ENCODE results near the gene ALDH2. TPM values are rescaled to one million over a fixed set of nuclear protein-coding genes. Genes with fewer than 3 reads are reported as not detected.

Gene ALDH2
- total RNA-seq, 6 donors from 2014 or later, result 138 to 573 (median 265) TPM

DNA sequence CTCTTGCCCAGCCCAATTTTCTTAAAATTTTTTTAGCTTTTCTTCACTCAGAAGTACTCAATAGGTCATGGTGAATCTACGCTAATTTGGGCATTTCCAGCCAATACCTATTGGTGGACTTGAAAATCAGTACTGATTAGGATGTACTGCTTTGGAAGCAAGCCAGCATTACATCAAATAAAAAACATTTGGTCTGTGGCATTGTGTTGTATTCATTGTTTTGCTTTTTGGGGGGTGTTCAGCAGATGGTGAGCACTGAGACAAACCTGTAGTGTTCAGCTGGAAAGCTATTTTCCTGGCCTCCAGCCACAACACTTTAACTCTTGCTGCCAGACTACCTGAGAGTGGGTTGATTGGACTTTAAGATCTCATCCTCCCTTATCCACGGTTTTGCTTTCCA is 79.3 kb downstream of the ALDH2 start:
- Histone ChIP-seq H3K4me3 (no peak overlapping the region), H3K36me3 (peaks cover 0 to 12% (median 4%) of the 10 kb centered on the region in 4 donors), H3K4me1 (peaks cover 20 to 39% (median 21%) of the 10 kb centered on the region in 4 donors), H3K27me3 (no peaks in the 10 kb centered on the region), H3K27ac (no peak overlapping the region), H3K9me3 (no peaks in the 10 kb centered on the region)
- no peak for DNase-seq
- 73 to 90% methylated on average over 2 of the region's 2 CpGs for WGBS, 2 donors
- TF ChIP-seq POLR2AphosphoS5 (IDR thresholded peaks at IDR 0.05) (no peak), EP300 (IDR thresholded peaks at IDR 0.05) (no peak), POLR2A (IDR thresholded peaks at IDR 0.05) (no peak)
- TF ChIP-seq, protein P1, sequence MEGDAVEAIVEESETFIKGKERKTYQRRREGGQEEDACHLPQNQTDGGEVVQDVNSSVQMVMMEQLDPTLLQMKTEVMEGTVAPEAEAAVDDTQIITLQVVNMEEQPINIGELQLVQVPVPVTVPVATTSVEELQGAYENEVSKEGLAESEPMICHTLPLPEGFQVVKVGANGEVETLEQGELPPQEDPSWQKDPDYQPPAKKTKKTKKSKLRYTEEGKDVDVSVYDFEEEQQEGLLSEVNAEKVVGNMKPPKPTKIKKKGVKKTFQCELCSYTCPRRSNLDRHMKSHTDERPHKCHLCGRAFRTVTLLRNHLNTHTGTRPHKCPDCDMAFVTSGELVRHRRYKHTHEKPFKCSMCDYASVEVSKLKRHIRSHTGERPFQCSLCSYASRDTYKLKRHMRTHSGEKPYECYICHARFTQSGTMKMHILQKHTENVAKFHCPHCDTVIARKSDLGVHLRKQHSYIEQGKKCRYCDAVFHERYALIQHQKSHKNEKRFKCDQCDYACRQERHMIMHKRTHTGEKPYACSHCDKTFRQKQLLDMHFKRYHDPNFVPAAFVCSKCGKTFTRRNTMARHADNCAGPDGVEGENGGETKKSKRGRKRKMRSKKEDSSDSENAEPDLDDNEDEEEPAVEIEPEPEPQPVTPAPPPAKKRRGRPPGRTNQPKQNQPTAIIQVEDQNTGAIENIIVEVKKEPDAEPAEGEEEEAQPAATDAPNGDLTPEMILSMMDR (IDR thresholded peaks at IDR 0.05), result no peak
- no peak for ATAC-seq (ENCODE audit: low FRiP score in 2 of 2)

DNA sequence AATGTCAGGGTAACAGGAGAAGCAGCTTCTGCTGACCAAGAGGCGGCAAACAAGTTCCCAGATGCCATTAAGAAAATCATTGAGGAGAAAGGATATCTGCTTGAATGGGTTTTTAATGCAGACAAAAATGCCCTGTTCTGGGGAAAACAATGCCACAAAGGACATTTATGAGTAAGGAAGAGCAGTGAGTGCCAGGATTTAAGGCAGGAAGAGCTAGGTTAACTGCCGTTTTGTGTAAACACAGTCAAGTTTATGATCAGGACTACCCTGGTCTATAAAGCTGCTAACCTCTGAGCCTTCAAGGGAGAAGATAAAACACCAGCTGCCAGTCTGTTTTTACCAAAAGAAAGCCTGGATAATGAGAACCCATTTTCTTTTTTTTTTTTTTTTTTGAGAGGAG is 83.8 kb downstream of the ALDH2 start:
- ATAC-seq (ENCODE audit: low FRiP score in 2 of 2), result no peak
- 92 to 93% methylated on average over 2 of the region's 2 CpGs for WGBS, 2 donors

DNA sequence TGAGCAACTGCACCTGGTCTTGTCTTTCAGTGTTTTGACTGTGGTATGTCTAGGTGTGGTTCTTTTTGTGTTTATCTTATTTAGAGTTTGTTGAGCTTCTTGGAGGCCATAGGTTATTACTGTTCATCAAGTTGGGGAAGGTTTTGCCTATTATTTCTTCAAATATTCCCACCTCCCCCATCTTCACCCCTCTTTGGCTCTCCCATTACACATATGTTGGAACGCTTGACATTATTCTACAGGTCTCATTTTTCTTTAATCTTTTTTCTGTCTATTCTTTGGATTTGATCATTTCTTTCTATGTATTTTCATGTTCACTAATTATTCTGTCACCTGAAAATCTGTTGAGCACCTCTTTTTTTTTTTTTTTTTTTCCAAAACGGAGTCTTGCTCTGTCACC is 91.5 kb downstream of the ALDH2 start:
- TF ChIP-seq, protein P1 (IDR thresholded peaks at IDR 0.05), result no peak
- no peak for TF ChIP-seq EP300 (IDR thresholded peaks at IDR 0.05)
- no peak for TF ChIP-seq POLR2A (IDR thresholded peaks at IDR 0.05)
- TF ChIP-seq POLR2AphosphoS5 (IDR thresholded peaks at IDR 0.05), result no peak
- Histone ChIP-seq H3K9me3 (no peaks in the 10 kb centered on the region), H3K36me3 (no peaks in the 10 kb centered on the region), H3K4me1 (peaks cover 0 to 7% (median 3%) of the 10 kb centered on the region in 4 donors), H3K4me3 (no peak overlapping the region), H3K27me3 (no peaks in the 10 kb centered on the region), H3K27ac (no peak overlapping the region)
- DNase-seq (no peak), ATAC-seq (ENCODE audit: low FRiP score in 2 of 2) (no peak)
- WGBS, 2 donors, result 96 to 100% methylated on average over 2 of the region's 2 CpGs

More for the DNA sequence above, 83.8 kb downstream of the ALDH2 start:
- no peak for TF ChIP-seq POLR2A (IDR thresholded peaks at IDR 0.05)
- TF ChIP-seq, protein P1 (IDR thresholded peaks at IDR 0.05), result no peak
- no peak for TF ChIP-seq POLR2AphosphoS5 (IDR thresholded peaks at IDR 0.05)
- TF ChIP-seq EP300 (IDR thresholded peaks at IDR 0.05), result no peak
- H3K36me3 ChIP-seq, result peaks cover 0 to 21% (median 4%) of the 10 kb centered on the region in 4 donors
- DNase-seq, result no peak
- no peak overlapping the region for H3K27ac ChIP-seq
- H3K27me3 ChIP-seq, result no peaks in the 10 kb centered on the region
- peaks cover 0 to 5% (median 0%) of the 10 kb centered on the region in 4 donors for H3K4me1 ChIP-seq
- no peaks in the 10 kb centered on the region for H3K9me3 ChIP-seq
- H3K4me3 ChIP-seq, result no peak overlapping the region

DNA sequence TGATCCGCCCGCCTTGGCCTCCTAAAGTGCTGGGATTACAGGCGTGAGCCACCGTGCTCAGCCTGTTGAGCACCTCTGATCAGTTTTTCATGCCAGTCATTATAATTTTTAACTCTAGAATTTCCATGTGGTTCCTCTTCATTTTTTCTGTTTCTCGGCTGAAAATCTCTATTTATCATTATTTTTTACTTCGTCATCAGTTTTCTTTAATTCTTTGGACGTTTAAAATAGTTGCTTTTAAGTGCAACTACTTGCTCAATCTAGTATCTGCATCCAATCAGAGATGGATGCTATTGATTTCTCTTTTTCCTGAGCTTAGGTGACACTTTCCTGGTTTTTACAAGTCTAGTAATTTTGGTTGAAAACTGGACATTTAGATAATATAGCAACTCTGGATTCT is 92.0 kb downstream of the ALDH2 start:
- DNase-seq (no peak), ATAC-seq (ENCODE audit: low FRiP score in 2 of 2) (no peak)
- TF ChIP-seq EP300 (IDR thresholded peaks at IDR 0.05) (no peak), POLR2AphosphoS5 (IDR thresholded peaks at IDR 0.05) (no peak), POLR2A (IDR thresholded peaks at IDR 0.05) (no peak)
- TF ChIP-seq, protein P1 (IDR thresholded peaks at IDR 0.05), result no peak
- Histone ChIP-seq H3K36me3 (peaks cover 0 to 2% (median 0%) of the 10 kb centered on the region in 4 donors), H3K4me3 (no peak overlapping the region), H3K27me3 (no peaks in the 10 kb centered on the region), H3K4me1 (peaks cover 0 to 7% (median 3%) of the 10 kb centered on the region in 4 donors), H3K27ac (no peak overlapping the region), H3K9me3 (no peaks in the 10 kb centered on the region)
- WGBS, 2 donors, result 95 to 96% methylated on average over 7 of the region's 7 CpGs

DNA sequence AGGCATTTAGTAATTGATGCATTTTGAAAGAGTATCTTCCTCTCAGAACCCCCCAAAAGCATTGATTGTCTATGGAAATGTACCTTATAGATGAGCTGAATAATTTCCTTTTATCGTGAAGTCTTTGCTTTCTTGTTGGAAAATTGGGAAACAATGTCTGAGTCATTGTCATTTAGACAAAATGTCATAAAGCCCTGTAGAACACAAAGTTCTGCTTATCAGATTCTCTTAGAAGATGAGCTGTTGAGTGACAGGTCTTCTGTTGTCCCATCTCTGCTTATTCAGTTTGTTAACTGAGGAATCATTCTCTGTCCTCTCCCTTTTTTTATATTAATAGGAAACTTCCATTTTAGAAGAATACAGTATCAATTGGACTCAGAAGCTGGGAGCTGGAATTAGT is 98.2 kb downstream of the ALDH2 start:
- H3K9me3 ChIP-seq, result no peaks in the 10 kb centered on the region
- H3K4me3 ChIP-seq, result no peak overlapping the region
- 78 to 81% methylated on average over 1 of the region's 1 CpG for WGBS, 2 donors
- no peak overlapping the region for H3K27ac ChIP-seq
- H3K36me3 ChIP-seq, result peaks cover 20 to 48% (median 32%) of the 10 kb centered on the region in 4 donors
- H3K4me1 ChIP-seq, result peaks cover 0 to 7% (median 2%) of the 10 kb centered on the region in 4 donors
- H3K27me3 ChIP-seq, result no peaks in the 10 kb centered on the region
- DNase-seq, result no peak
- TF ChIP-seq EP300 (IDR thresholded peaks at IDR 0.05) (no peak), POLR2AphosphoS5 (IDR thresholded peaks at IDR 0.05) (no peak), POLR2A (IDR thresholded peaks at IDR 0.05) (no peak)
- TF ChIP-seq, protein P1 (IDR thresholded peaks at IDR 0.05), result no peak
- ATAC-seq (ENCODE audit: low FRiP score in 2 of 2), result no peak
